ENCODE measurements around the gene DESI1. TPM values are rescaled to one million over a fixed set of nuclear protein-coding genes. Genes with fewer than 3 reads are reported as not detected.

The DESI1 gene
- total RNA-seq, 1 experiment from 2014 or later: 40.8 TPM

DNA sequence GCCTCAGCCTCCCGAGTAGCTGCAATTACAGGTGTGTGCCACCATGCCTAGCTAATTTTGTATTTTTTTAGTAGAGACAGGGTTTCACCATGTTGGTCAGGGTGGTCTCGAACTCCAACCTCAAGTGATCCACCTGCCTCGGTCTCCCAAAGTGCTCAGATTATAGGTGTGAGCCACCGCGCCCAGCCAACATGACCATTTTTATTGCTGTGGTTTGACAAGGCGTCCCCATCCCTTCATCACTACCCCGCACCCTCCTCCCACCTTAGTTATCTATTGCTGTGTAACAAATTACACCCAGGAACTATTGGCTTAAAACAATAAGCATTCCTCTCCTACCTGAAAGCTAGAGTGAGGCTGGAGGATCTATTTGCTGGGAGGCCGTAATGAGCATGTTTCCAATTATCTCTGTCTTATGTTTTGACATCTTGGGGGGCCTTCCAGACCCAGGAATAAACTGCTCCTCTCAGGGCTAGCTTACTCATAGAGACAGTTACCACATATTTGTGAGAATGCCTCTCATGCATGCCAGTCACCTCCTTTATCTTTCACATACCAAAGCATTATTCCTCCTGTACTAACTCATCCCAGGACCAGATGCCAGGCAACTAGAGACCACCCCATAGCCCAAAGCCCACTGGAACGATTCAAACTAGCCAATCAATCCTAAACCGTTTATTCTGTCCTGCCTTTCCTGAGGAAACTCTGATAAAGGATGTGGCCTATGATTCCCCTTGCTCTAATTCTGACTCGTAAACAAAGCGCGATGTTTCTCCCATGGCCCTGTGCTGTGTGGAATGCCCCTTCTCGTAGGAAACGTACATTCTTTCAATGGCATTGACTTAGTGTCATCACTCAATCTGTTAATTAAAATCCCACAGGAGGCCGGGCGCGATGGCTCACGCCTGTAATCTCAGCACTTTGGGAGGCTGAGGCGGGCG lies 48.4 kb upstream of the DESI1 start:
- ChIA-PET CTCF (interaction anchor here (0.7 kb wide), 1 partner anchor 22 kb away, joined by 3 read pairs; no protein-coding TSS in a partner anchor), RAD21 (ENCODE audit: low non-redundant PET in 1 of 2, low total read pairs in 2 of 2, uncharacterized antibody in 2 of 2, unreplicated experiment in 2 of 2) (no interaction called here), POLR2A (no interaction called here)
- H3K4me1 ChIP-seq (ENCODE audit: control insufficient read depth in 1 of 2, insufficient read depth in 2 of 2, low read length in 2 of 2): peaks cover 27 to 75% of the 10 kb centered on the region in 2 experiments
- H3K9ac ChIP-seq (ENCODE audit: low read length): no peak overlapping the region
- peaks cover 5 to 20% of the 10 kb centered on the region in 2 experiments for H3K36me3 ChIP-seq (ENCODE audit: control insufficient read depth in 1 of 2, insufficient read depth in 2 of 2, low read length in 2 of 2)
- H4K20me1 ChIP-seq (ENCODE audit: insufficient read depth): peaks cover 6% of the 10 kb centered on the region; the same call in 1 of the 2 replicates
- H3K27me3 ChIP-seq (ENCODE audit: insufficient read depth, low read length): no peaks in the 10 kb centered on the region
- TF ChIP-seq, protein P1, sequence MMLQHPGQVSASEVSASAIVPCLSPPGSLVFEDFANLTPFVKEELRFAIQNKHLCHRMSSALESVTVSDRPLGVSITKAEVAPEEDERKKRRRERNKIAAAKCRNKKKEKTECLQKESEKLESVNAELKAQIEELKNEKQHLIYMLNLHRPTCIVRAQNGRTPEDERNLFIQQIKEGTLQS (IDR thresholded peaks at IDR 0.05): no peak
- TF ChIP-seq JUND (IDR thresholded peaks at IDR 0.05): no peak
- no peak for TF ChIP-seq ZNF274 (IDR thresholded peaks at IDR 0.05; ENCODE audit: low read depth, low read length)
- no peak for TF ChIP-seq CEBPB (IDR thresholded peaks at IDR 0.05; ENCODE audit: low read depth)
- TF ChIP-seq EGR1 (IDR thresholded peaks at IDR 0.05; ENCODE audit: low read depth): no peak
- no peak for TF ChIP-seq YY1 (IDR thresholded peaks at IDR 0.05; ENCODE audit: extremely low read depth, insufficient replicate concordance, low read depth, low read length)
- TF ChIP-seq, protein P2, sequence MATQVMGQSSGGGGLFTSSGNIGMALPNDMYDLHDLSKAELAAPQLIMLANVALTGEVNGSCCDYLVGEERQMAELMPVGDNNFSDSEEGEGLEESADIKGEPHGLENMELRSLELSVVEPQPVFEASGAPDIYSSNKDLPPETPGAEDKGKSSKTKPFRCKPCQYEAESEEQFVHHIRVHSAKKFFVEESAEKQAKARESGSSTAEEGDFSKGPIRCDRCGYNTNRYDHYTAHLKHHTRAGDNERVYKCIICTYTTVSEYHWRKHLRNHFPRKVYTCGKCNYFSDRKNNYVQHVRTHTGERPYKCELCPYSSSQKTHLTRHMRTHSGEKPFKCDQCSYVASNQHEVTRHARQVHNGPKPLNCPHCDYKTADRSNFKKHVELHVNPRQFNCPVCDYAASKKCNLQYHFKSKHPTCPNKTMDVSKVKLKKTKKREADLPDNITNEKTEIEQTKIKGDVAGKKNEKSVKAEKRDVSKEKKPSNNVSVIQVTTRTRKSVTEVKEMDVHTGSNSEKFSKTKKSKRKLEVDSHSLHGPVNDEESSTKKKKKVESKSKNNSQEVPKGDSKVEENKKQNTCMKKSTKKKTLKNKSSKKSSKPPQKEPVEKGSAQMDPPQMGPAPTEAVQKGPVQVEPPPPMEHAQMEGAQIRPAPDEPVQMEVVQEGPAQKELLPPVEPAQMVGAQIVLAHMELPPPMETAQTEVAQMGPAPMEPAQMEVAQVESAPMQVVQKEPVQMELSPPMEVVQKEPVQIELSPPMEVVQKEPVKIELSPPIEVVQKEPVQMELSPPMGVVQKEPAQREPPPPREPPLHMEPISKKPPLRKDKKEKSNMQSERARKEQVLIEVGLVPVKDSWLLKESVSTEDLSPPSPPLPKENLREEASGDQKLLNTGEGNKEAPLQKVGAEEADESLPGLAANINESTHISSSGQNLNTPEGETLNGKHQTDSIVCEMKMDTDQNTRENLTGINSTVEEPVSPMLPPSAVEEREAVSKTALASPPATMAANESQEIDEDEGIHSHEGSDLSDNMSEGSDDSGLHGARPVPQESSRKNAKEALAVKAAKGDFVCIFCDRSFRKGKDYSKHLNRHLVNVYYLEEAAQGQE (IDR thresholded peaks at IDR 0.05; ENCODE audit: low read depth): no peak
- no peak for TF ChIP-seq FOSL1 (IDR thresholded peaks at IDR 0.05; ENCODE audit: low read depth)
- no peak for TF ChIP-seq EZH2 (IDR thresholded peaks at IDR 0.05)
- TF ChIP-seq POLR2AphosphoS5 (IDR thresholded peaks at IDR 0.05; ENCODE audit: low read depth, low read length): no peak
- no peak for TF ChIP-seq EZH2phosphoT487 (IDR thresholded peaks at IDR 0.05; ENCODE audit: borderline replicate concordance)
- no peak for TF ChIP-seq SRF (IDR thresholded peaks at IDR 0.05; ENCODE audit: low read depth)
- TF ChIP-seq SIN3A (IDR thresholded peaks at IDR 0.05; ENCODE audit: low read depth): no peak
- no peak for TF ChIP-seq SP1 (IDR thresholded peaks at IDR 0.05; ENCODE audit: low read depth)
- TF ChIP-seq, protein P3, sequence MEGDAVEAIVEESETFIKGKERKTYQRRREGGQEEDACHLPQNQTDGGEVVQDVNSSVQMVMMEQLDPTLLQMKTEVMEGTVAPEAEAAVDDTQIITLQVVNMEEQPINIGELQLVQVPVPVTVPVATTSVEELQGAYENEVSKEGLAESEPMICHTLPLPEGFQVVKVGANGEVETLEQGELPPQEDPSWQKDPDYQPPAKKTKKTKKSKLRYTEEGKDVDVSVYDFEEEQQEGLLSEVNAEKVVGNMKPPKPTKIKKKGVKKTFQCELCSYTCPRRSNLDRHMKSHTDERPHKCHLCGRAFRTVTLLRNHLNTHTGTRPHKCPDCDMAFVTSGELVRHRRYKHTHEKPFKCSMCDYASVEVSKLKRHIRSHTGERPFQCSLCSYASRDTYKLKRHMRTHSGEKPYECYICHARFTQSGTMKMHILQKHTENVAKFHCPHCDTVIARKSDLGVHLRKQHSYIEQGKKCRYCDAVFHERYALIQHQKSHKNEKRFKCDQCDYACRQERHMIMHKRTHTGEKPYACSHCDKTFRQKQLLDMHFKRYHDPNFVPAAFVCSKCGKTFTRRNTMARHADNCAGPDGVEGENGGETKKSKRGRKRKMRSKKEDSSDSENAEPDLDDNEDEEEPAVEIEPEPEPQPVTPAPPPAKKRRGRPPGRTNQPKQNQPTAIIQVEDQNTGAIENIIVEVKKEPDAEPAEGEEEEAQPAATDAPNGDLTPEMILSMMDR (IDR thresholded peaks at IDR 0.05 in 2 of 3, conservative IDR thresholded peaks at IDR 0.05 in 1 of 3; ENCODE audit: borderline replicate concordance in 1 of 3, insufficient read depth in 1 of 3, low read depth in 2 of 3, low read length in 2 of 3): no peak
- TF ChIP-seq TCF7L2 (IDR thresholded peaks at IDR 0.05; ENCODE audit: borderline replicate concordance, extremely low read depth, insufficient read depth, insufficient read length): no peak
- TF ChIP-seq ELF1 (IDR thresholded peaks at IDR 0.05; ENCODE audit: borderline replicate concordance, low read depth): no peak
- no peak for TF ChIP-seq ZFX (IDR thresholded peaks at IDR 0.05)
- TF ChIP-seq, protein P4, sequence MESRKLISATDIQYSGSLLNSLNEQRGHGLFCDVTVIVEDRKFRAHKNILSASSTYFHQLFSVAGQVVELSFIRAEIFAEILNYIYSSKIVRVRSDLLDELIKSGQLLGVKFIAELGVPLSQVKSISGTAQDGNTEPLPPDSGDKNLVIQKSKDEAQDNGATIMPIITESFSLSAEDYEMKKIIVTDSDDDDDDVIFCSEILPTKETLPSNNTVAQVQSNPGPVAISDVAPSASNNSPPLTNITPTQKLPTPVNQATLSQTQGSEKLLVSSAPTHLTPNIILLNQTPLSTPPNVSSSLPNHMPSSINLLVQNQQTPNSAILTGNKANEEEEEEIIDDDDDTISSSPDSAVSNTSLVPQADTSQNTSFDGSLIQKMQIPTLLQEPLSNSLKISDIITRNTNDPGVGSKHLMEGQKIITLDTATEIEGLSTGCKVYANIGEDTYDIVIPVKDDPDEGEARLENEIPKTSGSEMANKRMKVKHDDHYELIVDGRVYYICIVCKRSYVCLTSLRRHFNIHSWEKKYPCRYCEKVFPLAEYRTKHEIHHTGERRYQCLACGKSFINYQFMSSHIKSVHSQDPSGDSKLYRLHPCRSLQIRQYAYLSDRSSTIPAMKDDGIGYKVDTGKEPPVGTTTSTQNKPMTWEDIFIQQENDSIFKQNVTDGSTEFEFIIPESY (IDR thresholded peaks at IDR 0.05; ENCODE audit: extremely low read depth, insufficient replicate concordance, low read length): no peak
- H3K4me3 ChIP-seq (replicated peaks in 1 of 2; ENCODE audit: low read depth in 1 of 2, low read length in 2 of 2): no peak overlapping the region
- H3K79me2 ChIP-seq (ENCODE audit: insufficient read depth, low read length): peaks cover 56% of the 10 kb centered on the region
- intact Hi-C loops (cut with micrococcal nuclease): no loop called here
- no peak overlapping the region; the same call in 1 of the 2 replicates for H3K27ac ChIP-seq (ENCODE audit: low read depth, low read length)
- no peaks in the 10 kb centered on the region for H3K9me3 ChIP-seq (ENCODE audit: control insufficient read depth in 1 of 2, insufficient read depth in 1 of 2, low read depth in 1 of 2, low read length in 2 of 2)
- BruUV-seq (replicated peaks): no TSS peak
- H3K9me2 ChIP-seq (ENCODE audit: insufficient read depth): no peaks in the 10 kb centered on the region
- peak overlapping the region; percentile 24 for H3K4me2 ChIP-seq (ENCODE audit: low read length)
- no peak for DNase-seq (ENCODE audit: low read depth, low spot score)
- no peak overlapping the region for H2AFZ ChIP-seq (ENCODE audit: low read depth, low read length, poor library complexity, severe bottlenecking)
- no peak for ATAC-seq

Data from HCT116 (cell line).